Occipital lobe (tissue), 2 donors: ENCODE results near the gene ELF2. TPM values are rescaled to one million over a fixed set of nuclear protein-coding genes. Genes with fewer than 3 reads are reported as not detected.
"Not testable (repeated sequence)": the region's sequence is repeated elsewhere in the genome, so short reads cannot be mapped to it uniquely, and the experiment has no call there.

Experiments
- DNase-seq: peaks from one replicate; lab custom pipeline; 2025; lab: John Stamatoyannopoulos, UW
- total RNA-seq: library from RNA; depleted of rRNA; stranded (reverse); fragments of >200 nt; gene quantifications from one replicate; pipeline ENCODE4 v1.2.3, GENCODE V29; 2014

ELF2 gene
- total RNA-seq, 1 donor from 2014 or later, result 152 TPM

DNA sequence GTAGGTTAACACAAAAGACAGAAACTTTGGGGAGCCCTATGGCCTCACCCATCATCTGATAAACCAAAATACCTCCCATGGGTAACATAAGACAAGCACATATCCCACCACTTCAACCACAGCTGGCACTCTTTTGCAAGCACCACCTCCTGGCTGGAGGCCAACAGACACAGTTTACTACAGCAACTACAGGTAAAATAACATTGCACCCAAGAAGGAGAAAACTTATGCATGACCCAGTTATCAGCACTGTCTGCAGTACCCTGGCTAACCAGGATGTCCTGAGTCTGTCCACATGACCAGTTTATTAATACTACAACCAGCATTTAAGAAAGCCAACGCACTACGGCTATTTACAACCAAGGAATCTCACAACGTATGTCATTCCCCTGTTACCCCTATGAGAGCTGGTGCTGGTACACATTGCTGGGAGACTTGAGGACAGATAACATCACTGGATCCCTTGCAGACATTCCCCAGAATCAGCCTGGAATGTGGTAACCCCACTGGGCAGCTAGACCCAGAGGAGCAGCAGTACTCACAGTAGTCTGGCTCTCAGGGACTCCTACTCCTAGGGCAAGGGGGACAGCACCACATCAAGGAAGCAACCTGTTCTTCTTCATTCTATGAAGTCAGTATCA lies 32.0 kb downstream of the ELF2 start:
- no peak for DNase-seq

DNA sequence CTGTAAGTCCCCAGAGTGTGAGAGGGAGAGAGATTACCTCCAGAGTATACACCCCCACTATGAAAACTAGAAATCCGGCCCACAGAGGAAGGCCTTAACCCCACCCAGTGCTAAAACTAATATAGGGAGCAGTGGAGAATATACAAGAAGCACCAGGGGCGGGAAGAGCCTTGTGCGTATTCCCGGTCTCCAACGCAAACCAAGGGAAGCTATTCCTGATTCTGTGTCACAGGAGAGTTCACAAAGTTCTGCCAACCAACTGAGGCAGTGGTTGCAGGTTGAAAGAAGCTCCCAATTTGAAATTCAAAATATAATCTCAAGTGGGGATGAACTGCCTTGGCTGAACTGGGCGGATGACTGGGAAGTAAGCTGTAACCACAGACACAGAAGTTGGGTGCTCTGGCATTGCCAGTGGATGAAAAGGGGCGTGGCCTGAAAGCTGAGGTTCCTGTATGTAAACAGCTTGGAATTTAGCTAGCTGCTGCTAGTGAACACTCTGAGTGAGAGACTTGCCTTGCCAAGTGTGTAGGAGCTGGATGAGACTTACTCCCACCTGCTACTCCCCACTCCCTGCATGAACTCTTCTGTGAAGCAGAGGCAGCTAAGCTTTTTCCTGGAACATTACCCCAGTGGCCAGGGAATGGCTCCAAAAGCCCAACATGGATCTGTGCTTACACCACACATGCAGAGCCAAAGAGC lies 32.7 kb downstream of the ELF2 start:
- no peak for DNase-seq

DNA sequence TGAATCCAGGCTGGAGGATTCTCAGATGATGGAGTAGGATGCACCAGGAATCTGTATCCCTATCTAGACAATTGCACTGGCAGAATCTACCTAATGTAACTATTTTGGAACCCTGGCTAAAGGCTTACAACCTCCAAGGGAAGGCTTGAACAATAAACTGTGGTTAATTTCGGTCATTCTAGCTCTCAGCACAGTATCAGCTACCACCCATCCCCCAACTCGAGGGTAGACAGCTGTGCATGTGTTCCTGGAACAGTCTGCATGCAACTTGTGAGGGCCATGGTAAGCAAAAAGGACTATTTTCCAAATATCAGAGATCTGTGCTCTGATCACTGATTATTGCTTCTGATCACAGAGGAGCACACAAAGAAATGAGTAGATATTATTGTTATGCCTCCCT lies 34.0 kb downstream of the ELF2 start:
- no peak for DNase-seq

DNA sequence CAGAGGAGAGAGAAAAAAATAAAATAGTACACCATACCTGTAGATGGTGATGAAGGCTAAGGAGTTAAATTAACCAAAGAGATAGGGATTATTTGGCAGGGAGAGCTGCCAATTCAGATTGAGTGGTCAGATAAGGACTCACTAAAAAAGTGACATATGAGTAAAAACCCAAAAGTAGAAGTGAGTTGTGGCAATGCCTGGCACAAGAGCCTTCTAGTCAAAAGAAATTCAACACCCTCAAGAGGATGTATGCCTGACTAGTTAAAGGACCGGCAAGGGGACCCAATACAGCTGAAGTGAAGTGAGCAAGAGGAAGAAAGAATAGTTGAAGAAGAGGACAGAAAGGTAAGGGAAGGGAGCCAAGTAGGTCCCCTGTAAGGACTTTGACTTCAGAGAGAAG lies 34.9 kb downstream of the ELF2 start:
- no peak for DNase-seq

DNA sequence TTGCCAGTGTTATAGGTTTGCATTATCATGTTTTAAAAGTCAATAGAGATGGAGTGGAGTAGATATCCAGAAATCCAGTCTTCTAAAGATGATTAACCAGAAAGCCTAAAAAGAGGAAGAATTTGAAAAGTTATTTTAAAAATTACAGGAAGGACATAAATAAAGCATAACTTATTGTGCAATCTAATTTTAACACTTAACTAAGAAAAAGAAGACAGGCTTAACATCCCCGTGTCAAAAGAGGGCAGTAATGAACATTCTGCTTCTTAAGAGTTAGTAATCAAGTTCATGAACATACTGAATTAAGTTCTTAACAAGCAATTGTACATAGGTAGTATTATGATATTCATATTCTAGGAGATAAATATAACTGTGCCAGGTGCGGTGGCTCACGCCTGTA lies 39.3 kb downstream of the ELF2 start:
- DNase-seq, result no peak

DNA sequence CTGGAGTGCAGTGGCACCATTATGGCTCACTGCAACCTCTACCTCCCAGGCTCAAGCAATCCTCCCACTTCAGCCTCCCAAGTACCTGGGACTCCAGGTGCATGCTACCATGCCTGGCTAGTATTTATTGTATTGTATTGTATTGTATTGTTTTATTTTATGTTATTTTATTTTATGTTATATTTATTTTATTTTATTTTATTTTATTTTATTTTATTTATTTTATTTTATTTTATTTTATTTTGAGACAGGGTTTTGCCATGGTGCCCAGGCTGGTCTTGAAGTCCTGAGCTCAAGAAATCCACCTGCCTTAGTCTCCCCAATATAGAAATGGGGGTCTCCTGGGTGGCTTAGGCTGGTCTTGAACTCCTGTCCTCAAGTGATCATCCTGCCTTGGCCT lies 42.6 kb downstream of the ELF2 start:
- DNase-seq, result no peak

DNA sequence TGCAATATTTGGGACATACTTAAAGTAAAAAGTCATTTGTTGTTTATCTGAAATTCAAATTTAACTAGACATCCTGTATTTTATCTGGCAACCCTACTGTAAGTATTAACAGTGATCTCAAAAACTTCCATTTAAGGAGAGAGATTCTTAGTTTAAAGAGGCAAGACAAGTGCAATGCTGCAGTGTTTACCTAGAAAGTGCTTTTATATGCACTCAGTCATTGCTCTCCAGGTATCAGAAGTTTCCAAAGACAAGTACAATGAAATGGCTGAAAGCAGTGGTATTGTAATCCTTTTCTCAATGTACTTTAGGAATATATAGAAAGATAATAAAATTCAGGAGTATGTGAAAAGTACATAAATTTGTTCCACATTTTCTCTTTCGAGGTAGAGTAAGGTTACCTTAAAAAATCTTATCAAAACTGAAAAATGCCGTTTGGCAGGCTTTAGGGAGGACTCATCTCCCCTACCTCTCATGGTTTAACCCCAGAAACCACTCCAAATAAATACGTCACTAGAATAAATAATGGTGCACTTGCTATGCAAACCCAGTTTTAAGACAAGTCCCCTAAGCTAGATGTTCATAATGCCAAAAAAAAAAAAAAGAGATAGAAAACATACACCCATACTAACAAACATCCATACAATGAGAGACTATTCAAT lies 45.7 kb downstream of the ELF2 start:
- no peak for DNase-seq

DNA sequence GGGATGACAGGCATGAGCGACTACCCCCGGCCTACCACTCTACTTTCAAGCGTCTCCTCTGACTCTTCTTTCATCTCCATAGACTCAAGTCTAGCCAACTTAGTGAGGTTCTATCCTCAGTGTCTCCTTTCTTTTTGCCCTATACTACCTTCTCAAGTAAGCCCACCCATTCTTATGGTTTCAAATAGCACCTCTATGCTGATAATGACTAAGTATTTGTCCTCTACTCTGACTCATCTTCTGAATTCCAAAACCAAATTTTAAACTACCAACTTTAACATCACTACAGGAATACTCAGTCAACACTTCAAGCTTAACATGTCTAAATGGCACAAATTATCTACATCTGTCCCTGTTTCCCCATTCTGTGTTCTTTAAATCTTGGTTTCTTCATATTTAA lies 47.8 kb downstream of the ELF2 start:
- no peak for DNase-seq

DNA sequence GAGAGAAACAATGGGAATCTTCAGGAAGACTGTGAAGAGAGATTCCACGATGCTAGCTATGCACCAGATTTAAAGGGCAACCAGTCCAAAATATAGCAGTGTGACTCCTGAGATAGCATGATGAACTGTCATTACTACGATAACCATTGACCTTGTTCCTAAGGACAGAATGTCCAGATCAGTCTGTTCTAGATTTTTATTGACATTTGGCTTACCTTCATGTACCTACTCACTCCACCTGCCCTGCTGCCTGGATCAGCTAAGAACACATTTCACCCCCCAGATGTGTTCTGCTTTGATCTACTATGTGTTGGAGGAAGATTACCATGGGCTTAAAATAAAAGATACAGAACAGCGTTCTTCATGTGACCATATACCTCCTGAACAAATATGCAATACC lies 50.1 kb downstream of the ELF2 start:
- DNase-seq, result no peak

DNA sequence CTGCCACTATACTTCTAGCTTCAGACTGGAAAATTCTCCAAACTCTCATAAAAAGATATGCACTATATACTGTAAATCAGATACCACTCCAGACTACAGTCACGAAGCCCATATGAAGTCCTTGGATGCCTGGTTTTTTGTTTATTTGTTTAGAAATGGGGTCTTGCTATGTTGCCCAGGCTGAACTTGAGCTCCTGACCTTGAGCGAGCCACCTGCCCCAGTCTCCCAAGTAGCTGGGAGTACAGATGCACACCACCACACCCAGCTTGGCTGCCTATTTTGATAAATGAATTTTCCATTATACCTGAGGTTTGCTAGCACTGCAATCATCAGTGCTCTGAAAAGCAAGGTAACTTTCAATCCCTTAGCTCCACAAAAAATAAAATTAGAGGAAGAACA lies 53.1 kb downstream of the ELF2 start:
- DNase-seq, result no peak

DNA sequence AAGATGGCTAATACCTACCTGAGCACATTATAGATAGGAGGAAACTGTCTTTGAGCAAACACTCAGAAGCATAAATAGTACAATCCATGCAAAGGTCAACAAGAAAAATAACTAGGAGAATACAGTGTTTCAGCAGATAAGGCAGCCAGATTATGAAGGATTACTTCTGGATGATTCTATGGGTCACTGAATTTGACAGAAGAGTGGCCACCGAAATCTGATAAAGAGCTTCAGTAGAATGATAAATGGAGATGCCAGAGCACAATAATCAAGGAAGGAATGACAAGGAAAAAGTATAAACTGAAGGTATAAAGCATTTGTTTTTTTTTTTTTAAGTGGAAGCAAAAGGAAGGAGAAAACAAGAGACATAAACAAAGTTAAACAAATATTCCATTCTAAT lies 58.7 kb downstream of the ELF2 start:
- no peak for DNase-seq

DNA sequence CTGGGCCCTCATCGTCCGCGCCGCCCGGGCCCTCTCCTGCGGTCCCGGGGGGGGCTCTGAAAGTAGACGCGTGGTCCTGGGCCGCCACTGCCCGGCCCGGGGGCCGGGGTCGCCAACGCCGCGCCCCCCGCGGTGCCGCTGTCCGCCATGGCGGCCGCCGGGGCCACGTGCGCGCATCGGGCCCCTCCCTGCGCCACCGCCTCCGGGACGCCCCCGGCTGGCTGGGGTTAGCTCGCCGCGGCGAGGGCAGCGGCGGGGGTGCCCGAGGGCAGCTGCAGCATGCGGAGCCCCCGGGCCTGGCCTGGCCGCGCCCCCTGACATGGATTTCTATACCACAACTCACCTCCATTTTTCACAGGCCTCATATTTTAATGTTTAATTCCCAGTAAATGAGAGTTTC lies 61.8 kb downstream of the ELF2 start:
- no peak for DNase-seq

DNA sequence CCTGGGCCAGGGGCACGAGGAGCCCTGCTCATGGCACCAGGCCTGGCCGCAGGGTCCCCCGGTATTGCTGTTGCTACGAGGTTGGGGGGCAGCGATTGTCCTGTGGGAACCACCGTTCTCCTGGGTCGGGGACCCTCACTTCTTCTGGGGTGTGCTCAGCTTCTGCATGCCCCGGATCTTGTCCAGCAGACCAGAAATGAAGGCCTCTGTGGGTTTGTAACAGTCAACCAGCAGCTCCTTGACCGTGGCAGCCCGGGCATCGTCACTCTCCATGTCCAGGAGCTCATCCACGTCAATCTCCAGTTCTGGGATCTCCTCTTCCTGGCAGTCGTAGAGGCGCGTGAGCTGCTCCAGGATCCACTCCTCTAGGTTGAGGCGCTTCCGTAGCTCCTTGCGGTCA lies 62.2 kb downstream of the ELF2 start:
- DNase-seq, result not testable (repeated sequence)

DNA sequence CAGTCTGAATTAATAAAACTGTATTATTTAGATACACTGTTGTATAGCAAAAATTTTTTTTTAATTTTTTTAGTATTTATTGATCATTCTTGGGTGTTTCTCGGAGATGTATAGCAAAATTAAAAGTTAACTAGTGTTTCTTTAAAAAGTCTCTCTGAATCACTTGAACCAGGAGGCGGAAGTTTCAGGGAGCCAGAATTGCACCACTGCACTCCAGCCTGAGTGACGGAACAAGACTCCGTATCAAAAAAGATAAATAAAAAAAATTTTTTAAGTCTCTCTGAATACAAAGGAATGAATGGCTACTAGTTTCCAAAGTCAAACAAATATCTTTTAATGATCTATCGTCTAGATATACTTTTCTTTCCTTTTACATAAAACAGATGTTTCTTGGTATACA lies 64.4 kb downstream of the ELF2 start:
- no peak for DNase-seq

DNA sequence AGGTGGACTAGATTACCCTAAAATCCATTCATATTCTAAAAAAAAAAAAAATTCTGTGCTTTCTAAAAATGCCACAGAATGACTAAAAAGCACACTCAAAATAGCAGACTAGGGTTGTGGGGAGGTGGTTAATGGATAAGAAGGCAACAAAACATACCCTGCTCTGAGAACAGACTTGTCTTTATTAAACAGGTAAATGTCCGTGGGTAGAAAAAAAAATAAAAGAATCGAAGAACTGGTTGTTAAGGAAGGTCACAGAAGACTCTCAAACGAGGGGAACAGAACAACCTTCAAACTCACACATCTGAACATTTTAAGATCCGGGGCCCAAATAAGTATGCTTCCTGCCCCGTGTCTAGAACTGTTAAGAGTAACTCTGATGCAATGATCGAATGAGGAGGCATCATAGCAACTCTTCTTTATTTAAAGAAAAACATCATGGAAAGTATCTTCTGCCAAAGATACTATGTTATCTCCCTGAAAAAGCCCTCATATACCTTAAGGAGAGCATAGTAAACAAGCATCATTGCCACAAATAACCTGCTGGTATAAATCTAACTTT lies 68.4 kb downstream of the ELF2 start:
- DNase-seq, result no peak

DNA sequence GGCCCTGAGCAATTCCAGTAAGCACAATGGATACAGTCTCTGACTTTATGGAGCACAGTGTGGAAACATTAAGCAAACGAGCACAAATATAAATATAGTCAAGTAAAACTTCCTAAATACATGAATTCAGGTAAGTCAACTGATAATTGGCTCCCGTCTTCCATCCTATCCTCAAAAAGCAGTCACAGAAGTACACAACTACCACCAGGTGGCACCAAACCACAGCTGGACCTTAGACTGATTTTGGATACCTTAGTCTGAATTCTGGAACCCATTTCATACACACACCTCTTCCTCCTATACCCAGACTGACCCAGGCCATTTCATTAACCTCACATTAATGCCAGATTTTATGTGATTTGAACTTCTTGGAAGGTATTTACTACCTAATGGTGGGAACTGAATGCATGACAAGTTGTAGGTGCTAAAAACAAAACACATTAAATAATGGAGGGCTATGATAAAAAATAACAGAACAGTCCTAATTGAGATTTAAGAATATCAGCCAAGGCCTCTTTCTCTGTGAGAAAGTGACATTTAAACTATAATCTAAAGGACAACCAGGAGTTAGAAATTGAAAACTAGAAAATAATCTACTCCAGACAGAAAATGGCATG lies 77.5 kb downstream of the ELF2 start:
- peak; percentile 31 for DNase-seq

DNA sequence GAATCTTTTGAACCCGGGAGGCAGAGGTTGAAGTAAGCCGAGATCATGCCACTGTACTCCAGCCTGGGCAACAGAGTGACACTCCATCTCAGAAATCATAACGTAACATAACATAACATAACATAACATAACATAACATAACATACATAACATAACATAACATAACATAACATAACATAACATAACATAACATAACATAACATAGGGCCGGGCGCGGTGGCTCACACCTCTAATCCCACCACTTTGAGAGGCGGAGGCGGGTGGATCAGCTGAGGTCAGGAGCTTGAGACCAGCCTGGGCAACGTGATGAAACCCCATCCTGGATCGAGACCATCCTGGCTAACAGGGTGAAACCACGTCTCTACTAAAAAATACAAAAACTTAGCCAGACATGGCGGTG lies 84.7 kb downstream of the ELF2 start:
- DNase-seq, result no peak

DNA sequence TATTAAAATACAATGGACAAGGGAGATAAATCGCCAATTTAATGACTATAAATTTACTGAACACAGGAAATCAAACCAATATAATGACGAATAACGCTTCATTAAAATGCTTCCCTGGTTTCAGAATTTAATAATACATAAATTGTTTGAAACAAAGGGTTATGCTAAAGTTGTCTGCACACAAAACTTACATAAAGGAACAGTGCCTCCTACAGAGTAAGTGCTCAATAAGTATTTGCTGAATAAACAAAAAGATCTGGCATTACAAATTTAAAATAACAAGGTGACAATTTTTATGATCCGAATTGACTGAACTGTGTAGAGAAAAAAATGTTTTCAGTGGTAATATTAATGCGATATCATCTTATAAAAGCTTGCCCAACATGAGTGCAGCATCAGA lies 91.9 kb downstream of the ELF2 start:
- no peak for DNase-seq

DNA sequence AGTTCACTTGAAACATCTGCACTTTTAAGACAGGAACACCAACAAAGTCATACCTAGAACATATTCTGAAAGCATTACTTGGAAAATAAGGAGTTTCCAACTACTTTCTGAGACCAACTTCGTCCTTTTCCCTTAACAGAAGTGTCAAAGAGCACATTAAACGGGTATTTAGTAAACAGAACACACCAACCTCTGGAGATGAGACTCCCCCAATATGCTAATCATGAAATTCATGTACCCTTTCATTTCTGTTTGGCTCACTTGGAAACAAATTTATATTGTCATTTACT lies 92.3 kb downstream of the ELF2 start:
- DNase-seq, result no peak

DNA sequence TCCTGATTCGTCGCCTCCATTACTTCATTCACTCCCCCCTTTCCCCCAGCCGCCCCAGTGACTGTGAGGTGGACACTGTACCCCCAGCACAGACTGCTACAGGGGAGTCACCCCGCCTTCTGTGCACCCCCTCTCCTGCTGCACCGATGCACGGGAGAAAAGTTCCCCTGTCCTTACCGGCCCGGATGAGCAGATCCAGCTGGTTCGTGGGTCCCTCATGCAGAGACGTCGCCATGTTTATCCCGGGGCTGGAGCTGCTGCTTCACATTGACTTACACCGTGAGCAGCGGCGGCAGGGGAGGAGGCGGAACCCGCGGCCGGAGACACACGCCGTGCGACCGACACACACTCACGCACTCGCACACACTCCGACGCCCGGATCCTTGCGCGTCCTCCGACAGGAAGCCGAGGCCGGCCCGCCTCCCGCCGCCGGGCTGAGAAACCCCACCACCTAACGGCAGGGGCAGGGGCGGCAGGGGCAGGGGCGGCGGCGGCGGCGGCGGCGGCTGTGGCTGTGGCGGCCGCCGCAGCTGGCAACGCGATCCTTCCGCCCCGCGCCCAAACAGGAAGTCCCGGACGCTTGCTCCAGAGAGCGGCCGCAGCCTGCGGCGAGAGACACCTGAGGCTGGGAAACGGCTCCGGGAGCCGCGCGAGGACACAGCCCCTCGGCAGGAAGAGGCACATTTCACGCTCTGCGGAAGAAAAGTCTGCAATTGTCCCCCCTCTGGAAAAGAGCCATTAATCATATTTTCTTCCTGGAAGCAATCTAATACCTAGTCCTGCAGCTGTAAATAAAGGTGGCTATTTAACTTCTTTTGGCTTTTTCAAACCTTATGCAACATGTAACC lies 92.8 kb downstream of the ELF2 start:
- peak; percentile 83 for DNase-seq

DNA sequence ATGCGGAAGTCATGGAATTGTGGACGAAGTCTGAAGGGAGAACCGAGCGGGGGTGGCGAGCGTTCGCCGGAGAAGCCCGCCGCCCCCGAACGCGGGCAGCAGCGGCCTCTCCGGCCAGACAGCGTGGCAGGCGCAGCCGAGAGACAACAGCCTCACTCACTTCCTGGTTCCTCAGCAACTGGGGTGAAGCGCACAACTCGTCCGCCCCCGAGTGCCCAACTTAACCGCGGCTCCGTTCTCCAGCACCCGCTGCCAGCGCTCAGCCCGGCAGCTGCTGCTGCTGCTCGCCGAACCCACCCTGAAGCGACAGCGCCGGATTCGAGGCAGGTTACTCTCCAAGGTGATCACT lies 93.4 kb downstream of the ELF2 start:
- DNase-seq, result peak; percentile 78
